ENCODE results near the gene AUH.
A peak's percentile ranks its signal among the peaks of the same experiment; 100 is the strongest.

AUH gene, protein sequence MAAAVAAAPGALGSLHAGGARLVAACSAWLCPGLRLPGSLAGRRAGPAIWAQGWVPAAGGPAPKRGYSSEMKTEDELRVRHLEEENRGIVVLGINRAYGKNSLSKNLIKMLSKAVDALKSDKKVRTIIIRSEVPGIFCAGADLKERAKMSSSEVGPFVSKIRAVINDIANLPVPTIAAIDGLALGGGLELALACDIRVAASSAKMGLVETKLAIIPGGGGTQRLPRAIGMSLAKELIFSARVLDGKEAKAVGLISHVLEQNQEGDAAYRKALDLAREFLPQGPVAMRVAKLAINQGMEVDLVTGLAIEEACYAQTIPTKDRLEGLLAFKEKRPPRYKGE

DNA sequence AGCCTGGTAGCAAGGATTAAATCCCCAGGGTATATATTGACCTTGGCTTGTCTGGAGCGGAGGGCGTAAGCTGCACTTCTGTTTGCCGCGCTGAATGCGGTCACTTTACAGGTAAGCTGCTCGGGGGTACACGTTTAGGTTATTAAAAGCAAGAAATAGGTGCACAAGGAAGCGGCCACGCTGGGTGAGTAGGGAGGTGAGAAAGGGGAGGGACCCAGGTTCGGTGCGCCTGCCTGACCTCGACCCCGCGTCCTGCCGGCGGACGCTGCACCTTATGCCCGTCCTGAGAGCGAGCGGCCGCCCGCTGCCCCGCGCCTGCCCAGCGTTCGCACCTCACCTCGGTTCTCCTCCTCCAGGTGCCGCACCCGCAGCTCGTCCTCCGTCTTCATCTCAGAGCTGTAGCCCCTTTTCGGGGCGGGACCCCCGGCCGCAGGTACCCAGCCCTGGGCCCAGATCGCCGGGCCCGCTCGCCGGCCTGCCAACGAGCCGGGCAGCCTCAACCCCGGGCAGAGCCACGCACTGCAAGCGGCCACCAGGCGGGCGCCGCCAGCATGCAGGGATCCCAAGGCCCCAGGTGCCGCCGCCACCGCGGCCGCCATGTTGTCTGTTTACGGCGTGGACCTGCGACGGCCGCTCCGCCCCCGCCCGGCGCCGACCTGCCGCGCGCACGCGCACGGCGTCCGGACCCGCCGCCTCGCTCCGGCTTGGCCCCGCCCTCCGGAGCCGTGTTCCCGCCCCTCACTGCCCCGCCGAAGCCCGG lies at the start of gene AUH:
TSS of gene AUH (minus strand) at position 628 of the 760 bp plus-strand sequence. CDS start at position 599, 29 bp downstream.
- TF ChIP-seq, protein P1, sequence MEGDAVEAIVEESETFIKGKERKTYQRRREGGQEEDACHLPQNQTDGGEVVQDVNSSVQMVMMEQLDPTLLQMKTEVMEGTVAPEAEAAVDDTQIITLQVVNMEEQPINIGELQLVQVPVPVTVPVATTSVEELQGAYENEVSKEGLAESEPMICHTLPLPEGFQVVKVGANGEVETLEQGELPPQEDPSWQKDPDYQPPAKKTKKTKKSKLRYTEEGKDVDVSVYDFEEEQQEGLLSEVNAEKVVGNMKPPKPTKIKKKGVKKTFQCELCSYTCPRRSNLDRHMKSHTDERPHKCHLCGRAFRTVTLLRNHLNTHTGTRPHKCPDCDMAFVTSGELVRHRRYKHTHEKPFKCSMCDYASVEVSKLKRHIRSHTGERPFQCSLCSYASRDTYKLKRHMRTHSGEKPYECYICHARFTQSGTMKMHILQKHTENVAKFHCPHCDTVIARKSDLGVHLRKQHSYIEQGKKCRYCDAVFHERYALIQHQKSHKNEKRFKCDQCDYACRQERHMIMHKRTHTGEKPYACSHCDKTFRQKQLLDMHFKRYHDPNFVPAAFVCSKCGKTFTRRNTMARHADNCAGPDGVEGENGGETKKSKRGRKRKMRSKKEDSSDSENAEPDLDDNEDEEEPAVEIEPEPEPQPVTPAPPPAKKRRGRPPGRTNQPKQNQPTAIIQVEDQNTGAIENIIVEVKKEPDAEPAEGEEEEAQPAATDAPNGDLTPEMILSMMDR (IDR thresholded peaks at IDR 0.05; ENCODE audit: insufficient read depth, low read length, missing control alignments), result no peak
- no peak for DNase-seq (ENCODE audit: low read depth, low spot score)
- H3K4me3 ChIP-seq (ENCODE audit: low read depth, low read length), result peak within 1 kb of the TSS; percentile 87
- ChIA-PET POLR2A (no interaction called here), CTCF (interaction anchor here (0.7 to 1.0 kb wide), 5 partner anchors 21 to 326 kb away, joined by 3 read pairs; no protein-coding TSS in a partner anchor)

DNA sequence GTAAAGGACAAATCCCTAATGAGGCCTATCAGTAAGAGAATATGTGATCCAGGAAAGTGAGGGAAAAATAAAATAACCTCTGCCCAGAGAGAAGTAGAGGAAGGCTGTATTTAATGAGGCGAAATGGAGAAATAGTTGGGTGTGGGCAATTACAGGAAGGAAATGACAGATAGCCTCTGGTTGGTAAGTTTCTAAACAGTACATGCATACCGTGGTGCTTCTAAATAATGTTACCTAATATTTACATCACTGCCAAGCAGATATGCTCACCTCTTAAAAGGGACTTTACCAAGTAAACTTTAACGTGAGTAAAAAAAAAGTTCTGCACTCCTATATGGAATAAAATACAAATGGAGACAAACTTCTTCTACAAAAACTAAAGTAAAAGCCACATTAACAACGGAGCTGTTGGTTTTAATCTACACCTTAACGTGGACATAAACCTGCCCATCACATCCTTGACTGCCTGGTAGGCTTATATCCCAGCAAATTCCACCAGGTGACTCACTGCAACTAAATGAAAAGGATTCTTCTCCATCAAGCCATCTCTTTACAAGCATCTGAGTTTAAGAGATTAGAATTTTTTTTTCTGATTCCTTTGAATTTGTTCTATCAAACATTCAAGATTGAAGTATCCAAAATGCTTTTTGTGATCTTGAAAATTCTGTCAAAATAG lies 49.5 kb upstream of the AUH start:
- H3K4me3 ChIP-seq (ENCODE audit: low read depth, low read length), result no peak overlapping the region
- POLR2A ChIA-PET, result no interaction called here
- CTCF ChIA-PET, result interaction anchor here (1.0 to 2.0 kb wide), 5 partner anchors 14 to 497 kb away, joined by 3 to 7 read pairs (median 6); no protein-coding TSS in a partner anchor

DNA sequence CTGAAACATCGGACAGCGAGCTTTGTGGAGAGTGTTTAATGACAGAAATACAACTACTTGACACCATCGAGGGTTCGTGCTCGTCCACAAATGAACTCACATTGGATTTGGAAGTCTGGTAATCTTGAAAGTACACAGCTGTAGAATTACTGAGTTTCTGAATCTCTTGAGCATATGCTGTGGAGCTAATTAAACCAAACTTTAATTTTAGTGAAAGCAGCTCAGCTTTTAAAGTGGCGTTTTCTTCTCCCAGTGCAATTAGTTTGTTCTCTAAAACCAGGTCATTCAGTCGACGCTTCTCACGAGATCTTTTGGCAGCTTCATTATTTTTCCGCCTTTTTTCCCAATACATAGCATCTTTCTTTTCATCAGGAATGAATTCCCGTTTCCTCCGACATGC lies 48.4 kb upstream of the AUH start:
- POLR2A ChIA-PET, result no interaction called here
- no peak overlapping the region for H3K4me3 ChIP-seq (ENCODE audit: low read depth, low read length)
- TF ChIP-seq, protein P1 (IDR thresholded peaks at IDR 0.05; ENCODE audit: insufficient read depth, low read length, missing control alignments), result no peak
- DNase-seq (ENCODE audit: low read depth, low spot score), result no peak
- CTCF ChIA-PET, result interaction anchor here (1.0 to 2.0 kb wide), 5 partner anchors 13 to 495 kb away, joined by 3 to 7 read pairs (median 6); no protein-coding TSS in a partner anchor

More for the DNA sequence above, 49.5 kb upstream of the AUH start:
- no peak for DNase-seq (ENCODE audit: low read depth, low spot score)
- TF ChIP-seq, protein P1 (IDR thresholded peaks at IDR 0.05; ENCODE audit: insufficient read depth, low read length, missing control alignments), result no peak

DNA sequence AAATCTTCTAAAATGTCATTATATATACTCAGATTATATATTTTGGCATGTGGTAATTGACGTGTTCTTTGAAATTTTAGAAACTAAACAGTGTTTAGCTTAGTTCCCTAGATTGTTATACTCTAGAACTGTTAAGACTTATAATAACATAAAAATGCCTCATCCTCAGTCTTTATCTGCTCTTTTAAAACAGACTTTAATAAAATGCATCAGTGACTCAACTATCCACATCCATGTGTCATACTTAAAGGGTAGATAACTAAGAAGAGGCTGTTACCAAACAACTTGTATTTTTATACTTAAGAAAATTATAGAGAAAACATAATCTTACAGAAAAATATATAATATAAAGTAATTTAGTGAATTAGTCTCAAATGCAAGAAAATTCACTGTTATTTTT lies 46.8 kb upstream of the AUH start:
- no peak for DNase-seq (ENCODE audit: low read depth, low spot score)
- ChIA-PET CTCF (no interaction called here), POLR2A (no interaction called here)
- no peak overlapping the region for H3K4me3 ChIP-seq (ENCODE audit: low read depth, low read length)
- TF ChIP-seq, protein P1 (IDR thresholded peaks at IDR 0.05; ENCODE audit: insufficient read depth, low read length, missing control alignments), result no peak

DNA sequence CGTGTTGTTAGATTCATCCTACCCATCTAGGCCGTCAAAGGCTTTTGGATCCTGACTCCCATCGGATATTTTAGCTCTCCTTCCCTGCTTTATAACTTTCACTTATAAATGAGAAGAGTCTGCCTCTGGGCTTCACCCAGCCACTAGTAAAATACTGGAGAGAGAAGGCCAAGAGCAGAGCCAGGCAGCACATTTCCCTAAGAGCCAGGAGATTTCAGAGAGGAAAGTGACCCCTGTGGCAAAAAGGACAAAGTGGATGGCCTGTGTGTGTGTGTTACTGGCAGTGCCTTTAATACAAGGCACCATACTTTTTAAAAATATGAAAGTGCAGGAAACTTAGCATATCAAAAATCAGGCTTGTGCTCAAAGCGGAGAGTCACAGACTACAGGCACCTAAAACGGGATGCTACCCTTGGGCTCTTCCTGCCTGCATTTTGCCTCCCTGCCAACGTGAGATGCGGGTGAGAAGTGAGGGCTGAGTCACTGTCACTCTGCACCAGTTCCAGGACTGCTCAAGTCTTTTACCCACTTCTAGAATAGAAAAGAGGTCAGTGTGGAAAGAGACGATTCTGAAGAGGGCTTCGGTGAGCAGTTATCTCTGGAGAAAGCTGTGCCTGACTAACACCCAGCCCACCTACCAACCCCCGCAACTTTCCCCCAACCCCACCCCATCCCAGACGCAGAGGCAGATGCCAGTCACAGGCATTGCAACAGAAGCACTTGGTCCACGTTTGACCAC lies 46.0 kb upstream of the AUH start:
- ChIA-PET CTCF (no interaction called here), POLR2A (no interaction called here)
- TF ChIP-seq, protein P1 (IDR thresholded peaks at IDR 0.05; ENCODE audit: insufficient read depth, low read length, missing control alignments), result no peak
- no peak overlapping the region for H3K4me3 ChIP-seq (ENCODE audit: low read depth, low read length)
- DNase-seq (ENCODE audit: low read depth, low spot score), result no peak

All from AG04449 (cell line).